Activated naive CD8-positive, alpha-beta T cell treated with anti-CD3 and anti-CD28 coated beads for 36 hours (primary cell): ENCODE measurements around the gene LENG9. TPM values are rescaled to one million over a fixed set of nuclear protein-coding genes. Genes with fewer than 3 reads are reported as not detected.

Source experiments
- DNase-seq: peaks from one replicate; pipeline ENCODE4 v3.0.0; 2021
- H3K27ac Mint-ChIP-seq: one replicate; pipeline ENCODE4 v1.8.0; 2022; ENCODE audit warnings: mild to moderate bottlenecking, moderate library complexity, mixed read lengths
- H3K27me3 Mint-ChIP-seq: one replicate; pipeline ENCODE4 v1.8.0; 2022; ENCODE audit warnings: mild to moderate bottlenecking, mixed read lengths
- H3K36me3 Mint-ChIP-seq: one replicate; pipeline ENCODE4 v1.8.0; 2021; ENCODE audit warnings: mild to moderate bottlenecking, mixed read lengths
- H3K4me1 Mint-ChIP-seq: one replicate; pipeline ENCODE4 v1.8.0; 2021; ENCODE audit warnings: mixed read lengths
- H3K4me3 Mint-ChIP-seq: one replicate; pipeline ENCODE4 v1.8.0; 2022; ENCODE audit warnings: mild to moderate bottlenecking, moderate library complexity, mixed read lengths
- H3K9me3 Mint-ChIP-seq: one replicate; pipeline ENCODE4 v1.8.0; 2022; ENCODE audit warnings: mixed read lengths
- total RNA-seq, 2 experiments: library from RNA; stranded (reverse); gene quantifications; one replicate each; pipeline ENCODE4 v1.2.3, GENCODE V29; 2021

LENG9 gene
- total RNA-seq, 2 experiments from 2014 or later, result 4.3 to 4.9 TPM

GRCh38 chr19:54489766-54490165, 26.2 kb upstream of the LENG9 start:
- peaks cover 2% of the 10 kb centered on the region for H3K4me1 Mint-ChIP-seq
- no peak overlapping the region for H3K27ac Mint-ChIP-seq
- DNase-seq, result no peak
- peaks cover 52% of the 10 kb centered on the region for H3K27me3 Mint-ChIP-seq
- H3K36me3 Mint-ChIP-seq, result no peaks in the 10 kb centered on the region
- no peaks in the 10 kb centered on the region for H3K9me3 Mint-ChIP-seq
- no peak overlapping the region for H3K4me3 Mint-ChIP-seq

- H3K9me3 Mint-ChIP-seq, result no peaks in the 10 kb centered on the region
- peaks cover 52% of the 10 kb centered on the region for H3K27me3 Mint-ChIP-seq
- H3K4me1 Mint-ChIP-seq, result peaks cover 2% of the 10 kb centered on the region
- no peak overlapping the region for H3K27ac Mint-ChIP-seq
- no peak for DNase-seq
- H3K4me3 Mint-ChIP-seq, result no peak overlapping the region
- H3K36me3 Mint-ChIP-seq, result no peaks in the 10 kb centered on the region
Measured at GRCh38 chr19:54489341-54489740, 25.8 kb upstream of the LENG9 start.

DNA sequence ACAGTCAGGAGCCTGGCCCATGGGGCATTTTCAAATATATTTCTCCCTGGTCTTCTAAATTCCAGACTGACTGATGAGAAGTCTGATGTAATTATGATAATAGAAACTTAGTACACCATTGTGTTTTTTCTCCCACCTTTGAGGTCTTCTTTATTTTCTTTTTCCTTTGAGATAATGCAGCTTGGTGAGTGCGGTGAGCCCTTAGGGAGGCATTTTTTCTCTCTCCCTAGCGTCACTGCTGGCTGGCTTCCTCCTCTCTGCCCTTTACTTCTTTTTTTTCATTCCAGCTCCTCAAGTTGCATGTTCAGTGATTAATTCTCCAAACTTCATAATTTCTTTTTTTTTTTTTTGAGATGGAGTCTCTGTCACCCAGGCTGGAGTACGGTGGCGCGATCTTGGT, 22.3 kb upstream of the LENG9 start:
- Mint-ChIP-seq H3K27me3 (peaks cover 46% of the 10 kb centered on the region), H3K9me3 (no peaks in the 10 kb centered on the region), H3K27ac (no peak overlapping the region), H3K36me3 (no peaks in the 10 kb centered on the region), H3K4me3 (no peak overlapping the region), H3K4me1 (peaks cover 11% of the 10 kb centered on the region)
- no peak for DNase-seq

GRCh38 chr19:54484451-54484850, 20.9 kb upstream of the LENG9 start:
- H3K36me3 Mint-ChIP-seq, result no peaks in the 10 kb centered on the region
- no peaks in the 10 kb centered on the region for H3K9me3 Mint-ChIP-seq
- peaks cover 10% of the 10 kb centered on the region for H3K4me1 Mint-ChIP-seq
- H3K27ac Mint-ChIP-seq, result no peak overlapping the region
- H3K4me3 Mint-ChIP-seq, result no peak overlapping the region
- no peak for DNase-seq
- peaks cover 48% of the 10 kb centered on the region for H3K27me3 Mint-ChIP-seq

DNA sequence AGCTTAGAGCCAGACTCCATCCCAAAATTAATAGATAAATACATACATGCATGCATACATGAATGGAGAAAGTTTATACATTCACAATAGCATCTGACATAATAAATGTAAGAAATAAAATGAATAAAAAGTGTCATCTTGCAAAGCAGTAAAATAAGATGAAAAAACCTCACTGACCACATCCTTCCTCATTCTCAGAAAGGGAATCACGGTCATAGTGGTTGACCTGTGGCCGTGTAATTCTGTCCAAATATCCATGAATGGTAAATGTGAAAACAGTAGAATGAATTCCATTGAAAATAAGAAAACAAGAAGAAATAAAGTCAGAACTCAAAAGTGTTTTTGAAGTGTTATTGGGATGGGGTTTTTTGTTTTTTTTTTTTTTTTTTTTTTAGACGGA, 19.3 kb upstream of the LENG9 start:
- H3K4me3 Mint-ChIP-seq, result no peak overlapping the region
- H3K27ac Mint-ChIP-seq, result no peak overlapping the region
- no peaks in the 10 kb centered on the region for H3K9me3 Mint-ChIP-seq
- no peaks in the 10 kb centered on the region for H3K36me3 Mint-ChIP-seq
- H3K27me3 Mint-ChIP-seq, result peaks cover 52% of the 10 kb centered on the region
- H3K4me1 Mint-ChIP-seq, result peaks cover 12% of the 10 kb centered on the region
- DNase-seq, result no peak

DNA sequence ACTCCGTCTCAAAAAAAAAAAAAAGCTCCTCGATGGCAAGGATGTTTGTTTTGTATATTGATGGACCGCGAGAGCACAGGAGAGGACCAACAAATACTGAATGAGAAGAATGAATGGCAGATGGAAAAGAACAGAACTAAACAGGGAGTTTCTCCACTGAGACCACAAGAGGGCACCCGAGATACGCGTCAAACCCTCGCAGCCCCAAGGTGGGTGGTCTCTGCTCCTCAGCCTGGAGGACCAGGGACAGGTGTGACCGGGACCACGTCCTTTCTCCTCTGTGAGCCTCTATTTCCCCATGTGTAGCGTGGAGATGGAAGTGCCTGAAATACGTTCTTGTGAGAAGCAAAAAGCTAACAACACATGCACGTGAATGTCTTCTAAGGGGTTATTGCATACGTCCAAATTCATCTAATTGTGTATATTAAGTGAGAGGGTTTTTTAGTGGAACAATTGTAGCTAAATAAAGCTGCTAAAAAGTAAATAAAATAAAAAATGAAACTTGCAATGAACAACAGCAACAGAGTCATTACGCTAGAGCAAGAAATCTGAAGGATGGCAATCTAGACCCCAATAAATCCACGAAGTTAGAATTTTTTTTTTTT, 17.9 kb upstream of the LENG9 start:
- Mint-ChIP-seq H3K9me3 (no peaks in the 10 kb centered on the region), H3K36me3 (no peaks in the 10 kb centered on the region), H3K27ac (no peak overlapping the region), H3K4me3 (no peak overlapping the region), H3K4me1 (peaks cover 12% of the 10 kb centered on the region), H3K27me3 (peaks cover 62% of the 10 kb centered on the region)
- DNase-seq, result peak; percentile 46

- no peaks in the 10 kb centered on the region for H3K9me3 Mint-ChIP-seq
- peaks cover 12% of the 10 kb centered on the region for H3K4me1 Mint-ChIP-seq
- H3K27me3 Mint-ChIP-seq, result peaks cover 58% of the 10 kb centered on the region
- H3K4me3 Mint-ChIP-seq, result no peak overlapping the region
- H3K36me3 Mint-ChIP-seq, result no peaks in the 10 kb centered on the region
- no peak overlapping the region for H3K27ac Mint-ChIP-seq
- no peak for DNase-seq
Measured at GRCh38 chr19:54480051-54480450, 16.5 kb upstream of the LENG9 start.

DNA sequence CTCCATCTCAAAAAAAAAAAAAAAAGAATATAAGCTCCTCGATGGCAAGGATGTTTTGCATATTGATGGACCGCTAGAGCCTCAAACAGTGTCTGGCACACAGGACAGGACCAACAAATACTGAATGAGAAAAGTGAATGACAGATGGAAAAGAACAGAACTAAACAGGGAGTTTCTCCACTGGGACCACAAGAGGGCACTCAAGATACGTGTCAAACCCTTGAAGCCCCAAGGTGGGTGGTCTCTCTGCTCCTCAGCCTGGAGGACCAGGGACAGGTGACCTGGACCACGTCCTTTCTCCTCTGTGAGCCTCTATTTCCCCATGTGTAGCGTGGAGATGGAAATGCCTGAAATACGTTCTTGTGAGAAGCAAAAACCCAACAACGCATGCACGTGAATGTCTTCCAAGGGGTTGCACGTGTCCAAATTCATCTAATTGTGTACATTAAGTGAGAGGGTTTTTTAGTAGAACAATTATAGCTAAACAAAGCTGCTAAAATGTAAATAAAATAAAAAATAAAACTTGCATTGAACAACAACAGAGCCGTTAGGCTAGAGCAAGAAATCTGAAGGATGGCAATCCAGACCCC, 15.2 kb upstream of the LENG9 start:
- no peaks in the 10 kb centered on the region for H3K9me3 Mint-ChIP-seq

DNA sequence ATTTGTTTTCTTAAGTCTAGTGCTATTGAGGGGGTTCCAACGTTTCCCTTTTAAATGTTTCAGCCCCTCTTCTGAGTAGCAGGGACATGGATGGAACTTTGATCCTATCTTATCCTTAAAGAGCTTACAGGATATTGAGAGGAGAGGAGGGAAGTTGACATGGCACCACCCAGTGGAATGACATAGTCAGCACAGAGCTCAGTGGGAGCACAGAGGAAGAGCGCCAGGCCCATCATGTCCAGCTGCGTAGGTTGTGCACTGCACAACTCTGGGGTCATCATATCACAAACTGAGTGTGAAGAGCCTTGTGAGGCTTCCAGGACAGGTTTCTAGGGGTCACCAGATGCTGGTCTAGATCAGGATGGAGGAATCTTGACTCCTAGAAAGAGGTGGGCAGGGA, 14.1 kb upstream of the LENG9 start:
- Mint-ChIP-seq H3K27ac (no peak overlapping the region), H3K36me3 (no peaks in the 10 kb centered on the region), H3K4me3 (no peak overlapping the region), H3K9me3 (no peaks in the 10 kb centered on the region), H3K4me1 (peaks cover 15% of the 10 kb centered on the region), H3K27me3 (peaks cover 57% of the 10 kb centered on the region)
- no peak for DNase-seq

More for the DNA sequence above, 15.2 kb upstream of the LENG9 start:
- peaks cover 12% of the 10 kb centered on the region for H3K4me1 Mint-ChIP-seq
- peaks cover 55% of the 10 kb centered on the region for H3K27me3 Mint-ChIP-seq
- H3K27ac Mint-ChIP-seq, result no peak overlapping the region
- no peak overlapping the region for H3K4me3 Mint-ChIP-seq
- no peak for DNase-seq
- no peaks in the 10 kb centered on the region for H3K36me3 Mint-ChIP-seq

- DNase-seq, result no peak
- Mint-ChIP-seq H3K9me3 (no peaks in the 10 kb centered on the region), H3K36me3 (no peaks in the 10 kb centered on the region), H3K27ac (no peak overlapping the region), H3K27me3 (peaks cover 56% of the 10 kb centered on the region), H3K4me1 (peaks cover 13% of the 10 kb centered on the region), H3K4me3 (no peak overlapping the region)
Measured at GRCh38 chr19:54475706-54476105, 12.1 kb upstream of the LENG9 start.

- no peak for DNase-seq
- H3K4me3 Mint-ChIP-seq, result no peak overlapping the region
- H3K4me1 Mint-ChIP-seq, result peaks cover 17% of the 10 kb centered on the region
- no peak overlapping the region for H3K27ac Mint-ChIP-seq
- H3K36me3 Mint-ChIP-seq, result no peaks in the 10 kb centered on the region
- no peaks in the 10 kb centered on the region for H3K9me3 Mint-ChIP-seq
- peaks cover 61% of the 10 kb centered on the region for H3K27me3 Mint-ChIP-seq
Measured at GRCh38 chr19:54473892-54474372, 10.4 kb upstream of the LENG9 start.

GRCh38 chr19:54473071-54473891, 9.7 kb upstream of the LENG9 start, which contains the start of gene CDC42EP5:
Gene CDC42EP5 (minus strand): TSS chr19:54473296. CDS start chr19:54465547, 7,749 bp downstream.
- Mint-ChIP-seq H3K4me3 (no peak within 1 kb of the TSS), H3K27me3 (peaks cover 62% of the 10 kb centered on the region), H3K27ac (no peak within 1 kb of the TSS)

DNA sequence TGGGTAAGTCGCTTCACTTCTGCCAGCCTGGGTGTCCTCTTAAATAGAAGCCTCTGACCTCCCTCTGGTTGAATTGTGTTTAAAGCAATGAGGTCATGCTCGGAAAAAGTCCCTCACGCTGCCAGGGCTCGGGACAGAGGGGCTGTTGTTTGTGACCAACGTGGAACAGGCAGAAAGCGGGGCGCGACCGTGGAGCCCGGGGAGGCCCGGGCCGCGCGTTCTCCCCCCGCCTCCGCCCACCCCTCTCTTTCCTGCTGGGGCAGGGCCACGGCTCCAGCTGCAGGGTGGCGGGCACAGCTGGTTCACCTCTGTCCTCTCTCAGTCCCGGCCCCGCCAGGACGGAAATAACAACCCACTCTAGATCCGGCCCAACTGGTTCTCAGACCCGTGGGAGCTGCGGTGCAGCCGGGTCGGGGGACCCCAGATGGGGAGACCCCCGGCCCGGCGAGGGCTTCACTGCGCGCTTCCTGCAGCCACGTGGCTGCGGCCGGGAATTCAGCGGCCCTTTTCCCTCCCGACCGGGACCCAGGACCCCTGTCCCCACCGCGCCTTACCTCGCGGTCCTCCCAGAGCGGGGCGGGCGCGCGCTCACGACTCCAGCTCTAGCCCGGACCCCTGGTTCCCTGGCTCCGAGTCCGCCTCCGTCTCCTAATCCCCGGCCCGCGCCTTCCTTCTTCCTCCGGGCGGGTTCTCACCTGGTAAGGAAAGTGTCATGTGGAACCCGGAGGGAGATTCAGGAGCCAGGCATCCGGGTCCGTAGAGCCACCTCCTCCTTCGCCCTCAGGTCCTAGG, 7.6 kb upstream of the LENG9 start:
- Mint-ChIP-seq H3K4me3 (peak overlapping the region; percentile 51), H3K36me3 (no peaks in the 10 kb centered on the region), H3K27ac (no peak overlapping the region), H3K27me3 (peaks cover 63% of the 10 kb centered on the region), H3K9me3 (no peaks in the 10 kb centered on the region), H3K4me1 (peaks cover 15% of the 10 kb centered on the region)
- DNase-seq, result no peak

More at GRCh38 chr19:54473071-54473891, 9.7 kb upstream of the LENG9 start, which contains the start of gene CDC42EP5:
- Mint-ChIP-seq H3K4me1 (peaks cover 15% of the 10 kb centered on the region), H3K9me3 (no peaks in the 10 kb centered on the region), H3K36me3 (no peaks in the 10 kb centered on the region)
- peak; percentile 43 for DNase-seq

GRCh38 chr19:54470276-54470887, 6.8 kb upstream of the LENG9 start:
- Mint-ChIP-seq H3K4me3 (peak overlapping the region; percentile 57), H3K27me3 (peaks cover 69% of the 10 kb centered on the region), H3K27ac (no peak overlapping the region)

More at GRCh38 chr19:54470276-54470887, 6.8 kb upstream of the LENG9 start:
- Mint-ChIP-seq H3K4me1 (peaks cover 15% of the 10 kb centered on the region), H3K9me3 (no peaks in the 10 kb centered on the region), H3K36me3 (no peaks in the 10 kb centered on the region)
- DNase-seq, result no peak
